ENCODE measurements around the gene KRT6C.

KRT6C gene

DNA sequence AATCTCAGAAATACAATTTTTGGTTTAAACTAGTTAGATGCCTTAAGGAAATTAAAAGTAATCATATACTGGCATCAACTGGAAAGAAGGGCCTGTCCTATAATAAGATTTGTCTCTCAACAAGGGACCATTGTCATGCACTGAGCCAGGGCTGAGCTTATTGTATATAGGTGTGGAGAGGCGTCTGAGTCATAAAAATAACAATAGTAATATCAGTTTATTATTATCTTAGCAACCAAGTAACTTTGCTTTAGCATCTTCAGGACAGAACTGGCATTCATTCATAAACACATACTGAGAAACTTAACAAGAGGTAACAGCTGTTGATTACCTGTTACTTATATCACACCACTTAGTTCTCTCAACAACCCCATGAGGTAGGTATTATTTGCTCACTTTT lies 46.5 kb downstream of the KRT6C start:
- no peak overlapping the region for H3K4me3 ChIP-seq (ENCODE audit: low read depth in 1 of 2, low read length in 2 of 2)
- no peaks in the 10 kb centered on the region for H3K36me3 ChIP-seq (ENCODE audit: insufficient read depth, low read length)
- H3K4me1 ChIP-seq (ENCODE audit: insufficient read depth, low read length): peaks cover 43% of the 10 kb centered on the region
- H3K9me3 ChIP-seq (ENCODE audit: low read length): no peaks in the 10 kb centered on the region
- H3K27me3 ChIP-seq (ENCODE audit: control insufficient read depth in 1 of 2, insufficient read depth in 2 of 2, low read length in 2 of 2): no peaks in the 10 kb centered on the region
- no peak overlapping the region for H3K9ac ChIP-seq (ENCODE audit: low read length)
- H3K27ac ChIP-seq (ENCODE audit: low read depth, low read length): no peak overlapping the region

DNA sequence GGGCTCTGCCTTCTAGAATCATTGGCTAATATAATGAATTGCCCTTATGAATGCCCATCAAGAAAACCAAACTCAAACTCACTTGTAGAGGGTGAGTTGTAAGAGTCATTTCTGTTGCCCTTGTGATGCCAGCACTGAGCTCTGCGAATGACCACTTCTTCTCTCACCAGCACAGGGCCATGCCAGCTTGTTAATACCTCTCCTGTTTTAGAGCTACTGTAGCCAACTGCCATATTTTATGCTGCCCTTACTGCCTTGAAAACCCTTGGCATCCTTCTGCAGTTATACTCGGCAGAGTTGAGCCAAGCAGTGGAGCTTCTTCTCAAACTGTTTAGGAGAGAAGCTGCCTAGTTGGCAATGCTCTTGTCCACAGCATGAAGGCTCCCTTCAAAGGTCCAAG lies 47.6 kb downstream of the KRT6C start:
- no peak overlapping the region for H3K27ac ChIP-seq (ENCODE audit: low read depth, low read length)
- no peak overlapping the region for H3K9ac ChIP-seq (ENCODE audit: low read length)
- H3K36me3 ChIP-seq (ENCODE audit: insufficient read depth, low read length): no peaks in the 10 kb centered on the region
- H3K4me1 ChIP-seq (ENCODE audit: insufficient read depth, low read length): peaks cover 43% of the 10 kb centered on the region
- H3K4me3 ChIP-seq (ENCODE audit: low read depth in 1 of 2, low read length in 2 of 2): no peak overlapping the region
- no peaks in the 10 kb centered on the region for H3K27me3 ChIP-seq (ENCODE audit: control insufficient read depth in 1 of 2, insufficient read depth in 2 of 2, low read length in 2 of 2)
- no peaks in the 10 kb centered on the region for H3K9me3 ChIP-seq (ENCODE audit: low read length)

DNA sequence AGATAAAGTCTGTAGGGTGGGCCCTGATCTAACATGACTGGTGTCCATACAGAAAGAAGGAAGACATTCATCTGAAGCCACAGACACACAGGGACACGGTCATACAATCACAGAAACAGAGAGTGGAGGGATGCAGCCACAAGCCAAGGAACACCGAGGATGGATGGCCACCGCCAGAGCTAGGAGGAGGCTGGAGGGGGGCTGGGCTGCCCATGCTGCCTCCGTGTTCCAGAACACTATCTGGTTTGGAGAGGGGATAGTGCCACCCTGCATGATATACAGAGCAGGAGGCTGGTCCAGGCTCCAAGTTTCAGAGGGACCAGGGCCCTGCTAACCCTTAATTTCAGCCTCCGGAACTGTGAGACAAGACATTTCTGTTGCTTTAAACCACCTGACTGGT lies 48.1 kb downstream of the KRT6C start:
- Histone ChIP-seq H3K4me1 (ENCODE audit: insufficient read depth, low read length) (peaks cover 43% of the 10 kb centered on the region), H3K36me3 (ENCODE audit: insufficient read depth, low read length) (no peaks in the 10 kb centered on the region), H3K9ac (ENCODE audit: low read length) (no peak overlapping the region), H3K4me3 (ENCODE audit: low read depth in 1 of 2, low read length in 2 of 2) (no peak overlapping the region), H3K27me3 (ENCODE audit: control insufficient read depth in 1 of 2, insufficient read depth in 2 of 2, low read length in 2 of 2) (no peaks in the 10 kb centered on the region), H3K9me3 (ENCODE audit: low read length) (no peaks in the 10 kb centered on the region), H3K27ac (ENCODE audit: low read depth, low read length) (no peak overlapping the region)

DNA sequence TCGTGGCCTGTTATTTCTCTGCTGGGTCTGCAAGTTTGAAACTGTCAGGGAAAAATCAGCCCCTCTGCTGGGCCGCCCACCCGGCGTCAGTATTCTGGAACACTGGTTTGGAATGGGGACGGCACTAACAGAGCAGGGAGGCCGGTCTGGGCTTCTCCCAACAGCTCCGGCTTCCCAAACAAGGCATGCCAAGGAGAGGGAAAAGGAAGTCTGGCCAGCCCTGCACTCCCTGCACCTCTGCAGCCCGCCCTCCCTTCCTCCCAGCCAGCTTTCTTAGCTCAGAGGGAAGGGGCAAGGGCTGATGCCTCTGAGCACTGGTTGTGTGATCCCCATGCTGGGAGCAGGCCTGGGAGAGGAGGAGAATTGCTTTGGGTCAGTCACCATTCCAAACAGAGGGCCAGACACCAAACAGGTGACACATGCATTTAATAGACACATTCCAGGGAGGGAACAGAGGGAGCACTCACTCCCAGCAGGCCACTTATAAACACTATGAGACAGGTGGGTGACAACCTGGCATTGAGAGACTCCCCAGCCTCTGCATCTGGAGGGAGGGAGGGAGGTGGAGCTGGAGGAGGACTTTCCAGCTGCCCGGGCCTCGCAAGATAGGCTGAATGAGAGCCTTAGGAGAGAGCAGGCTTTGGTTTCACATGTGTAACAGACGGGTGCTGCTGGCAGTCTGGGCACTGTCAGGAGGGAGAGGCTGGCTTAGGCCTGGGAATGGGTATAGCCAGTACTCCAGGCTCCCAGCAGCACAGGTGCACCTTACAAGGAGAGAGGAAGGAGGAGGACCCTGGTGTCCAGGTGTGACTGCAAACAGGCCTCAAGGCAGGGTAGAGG lies 49.7 kb downstream of the KRT6C start:
- Histone ChIP-seq H3K9ac (ENCODE audit: low read length) (no peak overlapping the region), H3K36me3 (ENCODE audit: insufficient read depth, low read length) (no peaks in the 10 kb centered on the region), H3K27ac (ENCODE audit: low read depth, low read length) (peak overlapping the region; percentile 62), H3K4me1 (ENCODE audit: insufficient read depth, low read length) (peaks cover 43% of the 10 kb centered on the region), H3K27me3 (ENCODE audit: control insufficient read depth in 1 of 2, insufficient read depth in 2 of 2, low read length in 2 of 2) (no peaks in the 10 kb centered on the region), H3K9me3 (ENCODE audit: low read length) (no peaks in the 10 kb centered on the region), H3K4me3 (ENCODE audit: low read depth in 1 of 2, low read length in 2 of 2) (no peak overlapping the region)

DNA sequence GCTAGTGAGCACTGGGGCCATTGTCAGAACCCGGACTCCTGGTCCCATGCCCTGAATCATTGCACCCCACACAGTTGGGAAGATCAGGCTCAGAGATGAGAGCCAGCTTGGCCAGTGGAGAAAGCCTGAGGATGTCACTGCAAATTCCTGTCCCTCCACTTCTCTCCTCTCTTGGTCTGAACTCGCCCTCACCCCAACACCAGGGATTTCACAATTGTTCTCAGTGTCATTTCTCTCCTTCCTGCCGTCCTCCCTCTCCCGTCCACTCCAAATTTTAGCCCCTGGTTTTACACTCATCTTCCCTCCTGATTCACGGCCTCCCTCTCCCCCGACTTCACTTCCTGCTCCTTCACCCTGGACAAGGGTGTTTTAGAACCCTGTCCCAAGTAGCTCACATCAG lies 50.6 kb downstream of the KRT6C start:
- Histone ChIP-seq H3K36me3 (ENCODE audit: insufficient read depth, low read length) (no peaks in the 10 kb centered on the region), H3K4me1 (ENCODE audit: insufficient read depth, low read length) (peaks cover 43% of the 10 kb centered on the region), H3K27me3 (ENCODE audit: control insufficient read depth in 1 of 2, insufficient read depth in 2 of 2, low read length in 2 of 2) (no peaks in the 10 kb centered on the region), H3K9ac (ENCODE audit: low read length) (no peak overlapping the region), H3K9me3 (ENCODE audit: low read length) (no peaks in the 10 kb centered on the region), H3K4me3 (ENCODE audit: low read depth in 1 of 2, low read length in 2 of 2) (no peak overlapping the region), H3K27ac (ENCODE audit: low read depth, low read length) (peak overlapping the region; percentile 62)

DNA sequence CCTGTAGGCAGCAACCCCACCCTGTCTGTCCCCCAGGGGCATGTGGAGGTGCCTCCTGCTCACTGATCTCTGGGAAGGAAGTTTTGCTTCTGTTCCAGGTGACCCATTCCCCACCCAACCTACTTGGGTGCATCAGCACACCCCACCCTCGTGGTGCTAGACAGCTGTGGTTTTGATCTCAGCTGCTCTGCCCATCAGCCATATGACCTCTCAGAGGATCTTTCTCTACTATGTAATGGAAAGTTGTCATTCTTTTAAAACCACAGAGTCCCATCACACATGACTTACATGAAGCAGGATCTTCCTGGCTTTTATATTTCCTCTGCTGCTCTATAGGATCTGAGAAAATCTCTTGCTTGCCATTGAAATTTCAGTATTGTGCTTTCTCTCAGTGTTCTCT lies 53.9 kb downstream of the KRT6C start:
- no peak overlapping the region for H3K9ac ChIP-seq (ENCODE audit: low read length)
- H3K36me3 ChIP-seq (ENCODE audit: insufficient read depth, low read length): no peaks in the 10 kb centered on the region
- peaks cover 43% of the 10 kb centered on the region for H3K4me1 ChIP-seq (ENCODE audit: insufficient read depth, low read length)
- H3K9me3 ChIP-seq (ENCODE audit: low read length): no peaks in the 10 kb centered on the region
- H3K27me3 ChIP-seq (ENCODE audit: control insufficient read depth in 1 of 2, insufficient read depth in 2 of 2, low read length in 2 of 2): no peaks in the 10 kb centered on the region
- no peak overlapping the region for H3K4me3 ChIP-seq (ENCODE audit: low read depth in 1 of 2, low read length in 2 of 2)
- H3K27ac ChIP-seq (ENCODE audit: low read depth, low read length): no peak overlapping the region

DNA sequence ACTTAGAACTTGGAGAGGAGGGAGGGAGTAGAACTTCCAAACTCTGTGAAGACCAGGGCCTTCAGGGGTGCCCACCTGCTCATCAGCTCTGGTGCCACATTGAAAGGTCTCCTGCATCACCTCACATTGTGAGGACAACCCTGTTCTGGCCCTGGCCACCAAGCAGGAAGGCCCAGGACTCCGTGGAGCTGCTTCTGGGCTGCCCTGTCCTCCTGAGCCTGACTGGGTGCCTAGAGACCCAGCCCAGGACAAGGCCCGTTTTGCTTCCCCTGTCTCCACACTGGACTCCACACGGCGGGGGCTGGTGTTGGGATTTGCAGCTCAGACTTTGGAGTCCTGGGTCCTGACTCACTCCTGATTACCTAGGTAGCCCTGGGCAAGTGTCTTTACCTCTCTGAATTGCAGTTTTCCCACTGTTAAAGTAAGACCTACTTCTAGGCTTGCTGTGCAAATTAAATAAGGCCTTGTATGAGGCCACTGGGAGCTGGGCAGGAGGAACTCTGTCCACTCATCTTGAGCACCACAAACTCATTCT lies 55.0 kb downstream of the KRT6C start:
- H3K4me1 ChIP-seq (ENCODE audit: insufficient read depth, low read length): peaks cover 37% of the 10 kb centered on the region

More for the DNA sequence above, 55.0 kb downstream of the KRT6C start:
- Histone ChIP-seq H3K4me3 (ENCODE audit: low read depth in 1 of 2, low read length in 2 of 2) (no peak overlapping the region), H3K9me3 (ENCODE audit: low read length) (no peaks in the 10 kb centered on the region), H3K27me3 (ENCODE audit: control insufficient read depth in 1 of 2, insufficient read depth in 2 of 2, low read length in 2 of 2) (no peaks in the 10 kb centered on the region), H3K36me3 (ENCODE audit: insufficient read depth, low read length) (no peaks in the 10 kb centered on the region), H3K27ac (ENCODE audit: low read depth, low read length) (no peak overlapping the region), H3K9ac (ENCODE audit: low read length) (no peak overlapping the region)
